NCI-H2107 (cell line): Measurements from ENCODE around the gene ADGRV1.
"Not testable (repeated sequence)": the region's sequence is repeated elsewhere in the genome, so short reads cannot be mapped to it uniquely, and the experiment has no call there.

Experiments used
- DNase-seq: peaks from one replicate; lab custom pipeline; 2025; lab: John Stamatoyannopoulos, UW

Gene ADGRV1

DNA sequence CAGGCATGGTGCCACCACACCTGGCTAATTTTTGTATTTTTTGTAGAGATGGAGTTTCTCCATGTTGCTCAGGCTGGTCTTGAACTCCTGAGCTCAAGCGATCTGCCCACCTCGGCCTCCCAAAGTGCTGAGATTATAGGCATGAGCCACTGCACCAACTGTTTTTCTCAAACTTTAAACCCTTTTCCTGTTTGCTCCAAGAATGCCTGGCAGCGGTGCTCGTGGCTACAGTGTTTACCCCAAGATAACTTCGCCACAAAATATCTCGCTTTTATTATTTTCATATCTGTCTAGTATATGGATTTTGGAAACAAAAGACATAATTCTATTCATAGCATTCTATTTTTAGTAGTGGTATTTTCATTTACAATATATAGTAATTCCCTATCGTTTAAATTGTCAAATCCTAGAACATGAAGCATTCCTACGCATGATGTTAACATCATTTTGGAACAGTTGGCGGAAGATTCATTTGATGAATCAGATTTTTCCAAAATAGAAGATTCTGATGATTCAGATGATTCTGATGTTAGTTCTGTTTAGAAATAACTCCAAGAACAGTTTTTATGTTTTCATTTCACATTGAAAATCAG is 504.6 kb downstream of the ADGRV1 start:
- DNase-seq = not testable (repeated sequence)

DNA sequence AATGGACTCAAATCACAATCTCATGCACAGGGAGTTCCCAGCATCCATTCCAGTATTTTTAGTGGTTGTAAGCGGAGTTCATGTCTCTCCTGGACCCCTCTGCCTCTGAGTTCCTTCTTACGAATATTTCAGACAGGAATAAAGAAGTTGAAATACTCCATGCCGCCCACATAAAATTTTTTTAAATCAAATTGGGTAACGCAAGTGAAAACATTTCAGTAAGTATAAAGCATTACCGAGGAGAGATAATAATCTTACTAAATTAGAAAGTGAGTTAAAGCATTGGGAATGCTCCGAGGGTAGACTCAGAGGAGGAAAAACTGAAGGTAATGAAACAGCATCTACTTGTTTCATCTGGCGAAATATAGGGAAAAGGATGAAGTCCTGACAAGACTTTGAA is 506.9 kb downstream of the ADGRV1 start:
- DNase-seq = no peak

DNA sequence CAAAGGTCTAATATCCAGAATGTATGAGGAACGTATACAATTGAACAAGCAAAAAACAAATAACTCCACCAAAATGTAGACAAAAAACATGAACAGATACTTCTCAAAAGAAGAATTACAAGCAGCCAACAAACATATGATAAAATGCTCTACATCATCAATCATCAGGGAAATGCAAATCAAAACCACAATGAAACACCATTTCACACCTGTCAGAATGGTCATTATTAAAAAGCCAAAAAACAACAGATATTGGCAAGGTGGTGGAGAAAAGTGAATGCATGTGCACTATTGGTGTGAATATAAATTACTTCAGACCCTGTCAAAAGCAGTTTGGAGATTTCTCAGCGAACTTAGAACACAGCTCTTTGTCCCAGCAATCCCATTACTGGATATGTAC is 510.8 kb downstream of the ADGRV1 start:
- no peak for DNase-seq

DNA sequence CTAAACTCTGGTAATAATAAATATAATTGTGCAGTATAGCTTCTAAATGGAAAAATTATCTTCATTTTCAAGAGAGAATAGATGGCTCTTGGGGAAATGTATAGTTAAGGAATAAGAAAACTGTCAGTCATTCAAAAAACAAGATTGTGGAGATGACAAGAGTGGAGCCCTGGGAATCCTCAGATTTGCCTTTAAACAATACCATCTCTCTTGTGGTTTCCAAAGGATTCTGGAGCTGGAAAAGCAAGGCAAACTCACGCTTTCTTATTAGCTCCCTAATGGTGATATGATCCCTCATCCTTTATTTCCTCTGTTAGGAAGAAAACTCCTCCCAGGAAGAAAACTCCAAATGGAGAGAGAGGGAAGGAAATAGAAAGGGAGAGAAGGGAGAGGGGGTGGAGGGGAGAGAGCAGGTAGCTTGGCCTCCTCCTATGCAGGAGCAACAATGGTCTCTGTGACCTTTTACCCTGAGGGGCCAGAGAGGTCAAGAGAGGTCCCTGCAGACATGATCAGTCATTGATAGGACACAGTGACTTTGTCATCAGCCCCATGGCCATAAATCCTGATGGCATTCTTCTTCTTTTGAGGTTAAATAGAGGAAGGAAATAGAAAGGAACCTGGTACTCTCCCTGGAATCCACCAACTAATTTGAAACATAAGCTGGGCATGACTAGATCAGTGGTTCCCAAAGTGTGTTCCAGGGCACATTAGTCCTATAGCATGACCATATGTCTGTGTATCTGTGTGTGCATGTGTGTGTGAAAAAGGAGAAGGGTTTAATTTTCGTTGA is 512.4 kb downstream of the ADGRV1 start:
- DNase-seq = no peak

DNA sequence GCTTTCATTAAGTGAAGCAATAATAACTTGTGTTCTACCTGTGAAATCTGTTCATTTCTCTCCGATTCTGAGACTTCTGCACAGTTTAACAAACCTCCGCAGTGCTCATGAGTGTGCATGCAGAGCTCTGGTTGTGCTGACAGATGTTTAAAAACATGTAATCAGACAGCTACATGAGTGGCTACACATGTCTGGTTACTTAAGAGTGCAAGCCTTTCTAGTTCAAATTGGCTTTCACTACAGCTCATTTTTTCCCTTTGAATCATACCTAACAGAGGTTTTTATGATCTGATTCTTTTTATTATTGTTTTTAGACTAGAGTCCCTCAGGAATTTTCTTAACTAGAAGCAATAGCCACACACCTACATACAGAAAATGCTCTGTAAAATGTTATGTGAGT is 514.3 kb downstream of the ADGRV1 start:
- DNase-seq = no peak

DNA sequence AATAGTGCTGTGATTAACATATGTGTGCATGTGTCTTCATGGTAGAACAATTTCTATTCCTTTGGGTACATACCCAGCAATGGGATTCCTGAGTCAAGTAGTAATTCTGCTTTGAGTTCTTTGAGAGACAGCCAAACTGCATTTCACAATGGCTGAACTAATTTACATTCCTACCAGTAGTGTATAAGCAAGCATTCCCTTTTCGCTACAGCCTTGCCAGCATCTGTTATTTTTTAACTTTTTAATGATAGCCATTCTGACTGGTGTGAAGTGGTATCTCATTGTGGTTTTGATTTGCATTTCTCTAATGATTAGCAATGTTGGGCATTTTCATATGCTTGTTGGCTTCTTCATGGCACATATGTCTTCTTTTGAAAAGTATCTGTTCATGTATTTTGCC is 516.0 kb downstream of the ADGRV1 start:
- DNase-seq = no peak

DNA sequence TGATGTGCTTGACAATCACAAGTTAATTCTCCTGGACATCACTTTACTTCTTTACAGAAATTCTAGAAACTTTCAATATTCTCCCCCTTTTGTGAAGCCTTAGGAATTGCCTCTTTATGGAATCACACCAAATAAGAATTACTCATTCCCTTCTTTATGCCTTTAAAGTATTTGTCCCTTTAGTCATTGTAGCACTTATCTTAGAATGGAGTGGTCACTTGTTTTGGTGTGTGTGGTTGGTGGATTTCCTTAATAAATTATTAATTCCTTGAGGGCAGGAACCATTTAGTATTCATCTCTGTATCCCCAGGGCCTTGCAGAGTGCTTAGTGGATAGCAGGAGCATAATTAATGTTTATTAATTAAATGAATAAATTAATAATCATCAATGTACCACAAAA is 517.5 kb downstream of the ADGRV1 start:
- DNase-seq = no peak

DNA sequence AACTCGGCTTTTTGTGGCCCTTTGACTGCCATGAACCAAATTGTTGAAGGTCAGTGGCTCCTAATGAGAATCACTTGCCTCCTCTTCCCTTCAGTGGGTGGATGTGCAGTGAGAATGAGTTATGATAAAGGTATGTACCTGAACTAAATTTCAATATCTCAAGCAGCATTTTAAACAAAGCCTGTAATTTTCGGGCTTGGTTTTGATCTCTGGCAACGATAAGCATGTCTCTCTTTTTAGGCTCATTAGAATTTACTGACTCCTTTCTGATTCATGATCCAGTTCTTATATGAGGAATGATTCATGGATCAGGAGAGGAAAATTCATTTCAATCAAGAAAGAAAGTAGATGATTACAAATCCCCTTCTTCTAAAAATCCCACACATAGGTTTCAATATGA is 519.0 kb downstream of the ADGRV1 start:
- DNase-seq = no peak

DNA sequence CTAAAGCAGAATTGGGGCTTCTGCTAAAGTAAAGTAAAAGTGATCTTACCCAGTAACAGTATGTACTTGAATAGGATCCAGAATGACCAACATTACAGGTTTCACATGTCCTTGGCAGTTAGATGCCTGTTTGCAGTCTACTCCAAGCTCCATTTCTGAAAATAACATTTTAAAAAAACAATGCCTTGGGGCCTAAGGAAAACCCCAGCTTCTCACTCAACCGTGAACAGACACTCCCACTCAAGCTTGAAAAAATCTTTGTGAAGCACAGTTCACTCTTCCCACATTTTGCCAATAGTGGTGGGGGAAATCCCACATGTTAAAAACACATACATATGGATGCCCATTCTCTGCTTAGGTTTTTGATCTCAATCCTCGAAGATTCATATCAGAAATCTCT is 520.4 kb downstream of the ADGRV1 start:
- DNase-seq = no peak

DNA sequence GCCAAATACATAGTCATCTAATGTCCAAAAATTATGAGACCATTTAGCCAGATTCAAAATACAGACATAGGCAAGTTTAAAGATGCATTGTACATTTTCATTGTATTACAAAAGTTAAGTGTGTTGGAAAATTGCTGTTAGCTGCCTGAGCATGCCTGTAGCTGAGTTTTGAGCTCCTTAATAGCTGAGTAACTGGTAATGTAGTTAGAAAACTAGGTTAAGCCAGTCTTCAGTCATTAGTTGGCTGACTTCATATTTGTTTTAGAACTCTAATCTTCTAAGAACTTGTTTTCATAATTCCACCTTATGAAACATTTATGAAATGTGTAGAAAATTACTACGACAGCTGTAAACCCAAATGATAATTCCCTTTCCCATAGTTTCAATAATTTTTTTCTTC is 531.2 kb downstream of the ADGRV1 start:
- no peak for DNase-seq

DNA sequence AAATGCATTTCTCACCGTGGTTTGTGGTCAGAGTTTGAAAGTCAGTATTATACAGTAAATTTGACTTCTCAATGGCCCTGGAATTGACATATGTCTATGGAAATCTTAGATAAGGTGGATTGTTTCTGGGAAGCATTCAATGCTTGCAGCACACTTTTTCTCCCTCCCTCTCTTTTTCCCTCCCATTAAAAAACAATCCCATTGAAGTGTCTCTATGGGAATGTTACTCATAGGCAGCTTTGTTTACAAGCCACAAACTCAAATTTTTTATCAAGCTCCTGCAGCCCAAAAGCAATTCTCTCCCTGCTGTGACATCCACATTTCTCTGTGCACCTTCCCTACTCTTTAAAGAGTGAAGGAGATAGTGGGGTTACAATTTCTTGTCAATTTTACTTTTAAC is 532.4 kb downstream of the ADGRV1 start:
- DNase-seq = no peak

DNA sequence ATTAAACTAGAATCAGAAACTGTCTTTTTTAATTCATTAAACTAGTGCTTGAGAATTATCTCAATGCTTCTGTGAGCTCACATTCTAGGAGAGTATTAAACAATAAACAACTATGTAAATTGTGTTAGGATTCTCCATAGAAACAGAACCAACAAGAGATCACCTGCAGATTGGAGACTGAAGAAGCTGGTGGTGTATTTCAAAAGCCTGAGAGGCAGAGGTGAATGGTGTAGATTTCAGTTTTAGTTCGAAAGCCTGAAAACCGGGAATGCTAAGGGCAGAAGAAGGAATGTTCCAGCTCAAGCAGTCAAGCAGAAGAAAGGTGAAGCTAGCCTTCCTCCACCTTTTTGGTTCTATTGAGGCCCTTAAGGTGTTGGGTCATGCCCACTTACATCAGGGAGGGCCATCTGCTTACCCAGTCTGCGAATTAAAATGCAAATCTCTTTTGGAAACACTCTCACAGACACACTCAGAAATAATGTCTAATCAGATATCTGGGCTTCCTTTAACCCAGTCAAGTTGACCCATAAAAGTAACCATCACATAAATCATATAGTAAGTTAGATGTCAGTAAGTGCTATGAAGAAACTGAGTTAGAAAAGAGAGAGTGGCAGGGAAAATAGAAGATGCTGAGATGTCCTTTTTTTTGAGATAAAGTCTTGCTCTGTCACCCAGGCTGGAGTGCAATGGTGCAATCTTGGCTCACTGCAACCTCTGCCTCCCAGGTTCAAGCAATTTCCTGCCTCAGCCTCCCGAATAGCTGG is 533.1 kb downstream of the ADGRV1 start:
- DNase-seq = no peak

DNA sequence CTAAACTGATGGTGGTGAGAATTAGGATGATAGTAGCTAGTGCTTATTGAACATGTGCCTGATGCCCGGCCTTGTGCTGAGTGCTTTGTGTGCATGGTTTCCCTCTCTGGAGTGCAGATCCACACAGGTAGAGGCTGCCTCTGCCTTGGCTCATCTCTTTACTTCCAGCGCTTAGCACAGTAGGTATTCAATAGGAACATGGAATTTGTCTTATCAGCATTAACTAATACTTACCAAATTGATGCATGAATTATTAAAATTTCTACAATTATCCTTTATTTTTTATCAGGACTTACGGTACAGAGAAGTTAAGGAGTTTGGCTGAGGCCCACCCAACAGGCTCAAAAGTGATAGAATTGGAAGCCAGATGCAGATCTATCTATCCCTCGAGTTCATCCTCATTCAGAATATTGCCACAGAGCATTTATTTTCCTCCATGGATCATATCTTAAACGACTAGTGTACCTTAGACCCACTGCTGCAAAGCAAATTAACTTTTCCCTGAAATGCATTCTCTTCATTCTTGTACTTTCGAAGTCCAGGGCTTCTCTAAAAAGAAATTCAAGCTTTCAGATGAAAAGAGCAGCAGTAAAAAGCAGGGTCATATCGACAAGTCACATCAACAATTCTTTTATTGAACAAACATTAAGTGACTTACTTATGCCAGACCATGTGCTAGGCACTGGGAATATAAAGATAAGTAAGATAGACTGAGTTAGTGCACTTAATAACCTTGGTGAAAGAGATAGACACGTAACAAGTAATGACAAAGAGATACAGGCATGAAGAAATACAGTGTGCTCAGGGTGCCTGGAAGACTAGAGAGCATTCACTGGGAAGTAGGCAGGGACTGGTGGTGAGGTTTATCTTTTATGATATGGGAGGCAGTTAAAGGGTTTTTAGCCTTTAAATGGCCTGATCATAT is 534.5 kb downstream of the ADGRV1 start:
- no peak for DNase-seq

DNA sequence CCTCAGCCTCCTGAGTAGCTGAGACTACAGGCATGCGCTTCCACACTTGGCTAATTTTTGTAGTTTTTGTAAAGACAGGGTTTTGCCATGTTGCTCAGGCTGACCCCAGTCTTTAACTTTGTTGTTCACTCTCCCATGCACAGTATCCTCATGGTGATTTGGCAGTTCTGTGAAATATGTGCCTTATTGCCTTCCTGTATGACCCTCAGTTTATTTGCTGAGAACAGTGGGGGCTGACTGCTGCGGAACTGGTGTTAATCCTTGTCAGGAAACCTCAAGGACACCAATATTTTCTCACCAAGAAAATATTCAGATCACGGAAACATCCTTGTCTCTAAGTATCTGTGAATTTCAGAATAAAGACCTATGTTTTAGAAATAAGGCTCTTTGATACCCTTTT is 536.7 kb downstream of the ADGRV1 start:
- DNase-seq = no peak

DNA sequence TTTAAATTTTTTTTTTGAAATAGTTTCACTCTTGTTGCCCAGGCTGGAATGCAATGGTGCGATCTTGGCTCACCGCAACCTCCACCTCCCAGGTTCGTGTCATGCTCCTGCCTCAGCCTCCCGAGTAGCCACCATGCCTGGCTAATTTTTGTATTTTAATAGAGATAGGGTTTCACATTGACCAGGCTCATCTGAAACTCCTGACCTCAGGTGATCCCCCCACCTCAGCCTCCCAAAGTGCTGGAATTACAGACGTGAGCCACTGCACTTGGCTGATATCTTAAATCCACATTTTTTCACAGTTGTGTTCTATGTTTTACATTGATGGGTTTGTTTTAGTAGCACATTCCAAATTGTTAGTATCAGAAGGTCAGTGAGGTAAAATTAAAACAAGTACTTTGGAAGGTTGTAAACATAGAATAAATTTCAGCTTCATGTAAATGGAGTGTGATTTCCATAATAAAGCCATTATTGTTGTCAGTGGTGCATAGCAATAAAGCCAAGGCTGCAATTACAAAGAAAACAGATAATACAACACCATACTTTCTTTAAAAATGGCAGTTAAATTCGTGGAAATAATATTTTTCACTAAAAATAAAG is 537.3 kb downstream of the ADGRV1 start:
- no peak for DNase-seq

DNA sequence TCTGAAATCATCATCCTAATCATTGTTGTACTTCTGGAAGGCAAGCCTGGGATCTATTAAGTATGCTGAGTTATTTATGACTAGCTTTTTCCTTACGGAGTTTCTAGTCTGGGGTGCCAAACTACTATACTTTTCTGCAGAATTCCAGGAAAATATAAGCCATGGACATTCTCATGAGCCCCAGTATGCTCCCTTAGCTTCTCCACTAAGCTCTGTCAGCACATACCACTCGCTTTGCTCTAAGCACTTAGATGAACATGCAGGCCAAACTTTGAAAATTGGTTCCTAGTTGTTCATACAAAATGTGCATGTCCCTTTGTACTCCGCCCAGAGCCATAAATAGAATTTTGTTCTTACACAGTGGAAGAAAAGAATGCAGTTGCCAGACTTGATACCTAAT is 539.9 kb downstream of the ADGRV1 start:
- no peak for DNase-seq

DNA sequence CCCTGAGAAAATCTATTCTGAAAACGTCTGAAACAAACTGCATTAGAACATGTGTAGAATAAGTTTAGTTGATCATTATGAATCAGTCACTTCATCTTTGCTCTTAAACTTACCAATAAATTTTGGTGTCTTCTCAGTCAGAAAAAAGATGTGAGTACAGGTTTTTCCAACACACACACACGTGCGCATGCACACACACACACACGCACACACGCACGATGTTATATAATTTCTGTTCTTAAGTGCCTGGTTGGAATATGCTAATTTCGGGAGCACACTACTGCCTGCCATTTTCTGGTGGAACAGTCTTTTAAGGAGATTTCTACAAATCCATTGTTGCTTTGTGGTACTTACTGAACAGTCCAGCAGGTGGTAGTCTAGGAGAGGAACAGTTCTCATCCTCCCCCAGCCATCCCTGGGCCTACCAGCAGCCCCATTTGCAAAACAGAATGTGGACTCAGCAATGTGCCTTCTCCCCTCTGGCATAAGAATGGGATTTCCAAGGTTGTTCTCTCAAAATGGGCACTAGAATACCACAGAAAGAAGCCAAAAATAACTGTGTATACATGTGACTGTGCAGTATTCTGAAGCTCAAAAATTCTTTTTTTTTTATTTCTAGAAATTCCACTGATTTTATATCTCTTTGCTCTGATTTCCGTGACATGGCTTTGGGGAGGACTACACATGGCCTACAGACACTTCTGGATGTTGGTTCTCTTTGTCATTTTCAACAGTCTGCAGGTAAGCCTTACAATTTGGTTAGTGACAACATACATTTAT is 543.2 kb downstream of the ADGRV1 start:
- no peak for DNase-seq

DNA sequence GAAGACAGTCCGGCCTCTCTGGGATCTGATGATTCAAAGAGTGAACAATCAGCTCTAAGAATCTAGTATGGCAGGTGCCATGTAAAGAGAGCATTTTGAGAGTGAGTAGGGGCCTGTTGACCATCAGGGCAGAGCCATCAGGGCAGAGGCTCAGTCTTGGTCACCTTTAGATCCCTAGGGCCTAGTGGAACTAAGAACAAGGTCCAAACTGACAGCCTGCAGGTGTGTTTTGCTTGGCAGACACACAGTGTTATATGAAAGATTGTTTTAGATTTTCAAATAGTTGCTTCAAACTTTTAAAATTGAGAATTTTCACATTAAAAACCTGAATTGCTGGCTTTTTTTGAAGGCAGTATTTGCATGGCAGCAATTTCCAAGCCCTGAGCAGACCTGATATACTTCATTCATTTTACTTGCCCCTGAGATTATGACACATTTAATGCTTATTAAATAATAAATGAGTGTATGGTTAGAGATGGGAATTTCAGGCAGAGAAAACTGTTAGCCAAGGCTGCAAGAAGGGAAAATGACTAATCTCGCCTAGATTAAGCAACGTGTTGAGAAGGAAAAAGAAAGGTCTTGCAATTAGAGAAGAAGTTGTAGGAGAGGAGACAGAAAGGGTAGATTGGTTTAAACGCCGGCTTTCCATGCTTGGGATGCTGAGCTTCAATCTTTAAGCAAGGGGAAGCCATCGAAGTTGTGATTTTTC is 544.9 kb downstream of the ADGRV1 start:
- no peak for DNase-seq

DNA sequence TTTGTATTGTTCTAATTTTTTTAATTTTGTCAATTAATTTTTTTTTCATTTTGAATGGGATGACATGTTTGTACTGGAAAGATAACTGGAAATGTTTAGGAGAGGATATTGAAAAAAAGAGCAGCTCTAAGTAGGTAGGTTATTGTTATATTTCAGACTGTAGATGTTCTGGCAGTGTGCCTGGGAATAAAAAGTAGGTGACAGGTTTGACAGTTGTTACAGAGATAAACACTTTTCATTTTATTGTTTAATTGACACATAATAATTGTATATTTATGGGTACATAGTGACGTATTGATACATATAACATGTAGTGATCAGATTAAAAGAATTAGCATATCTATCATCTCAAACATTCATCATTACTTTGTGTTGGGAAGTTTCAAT is 545.5 kb downstream of the ADGRV1 start:
- DNase-seq = no peak

DNA sequence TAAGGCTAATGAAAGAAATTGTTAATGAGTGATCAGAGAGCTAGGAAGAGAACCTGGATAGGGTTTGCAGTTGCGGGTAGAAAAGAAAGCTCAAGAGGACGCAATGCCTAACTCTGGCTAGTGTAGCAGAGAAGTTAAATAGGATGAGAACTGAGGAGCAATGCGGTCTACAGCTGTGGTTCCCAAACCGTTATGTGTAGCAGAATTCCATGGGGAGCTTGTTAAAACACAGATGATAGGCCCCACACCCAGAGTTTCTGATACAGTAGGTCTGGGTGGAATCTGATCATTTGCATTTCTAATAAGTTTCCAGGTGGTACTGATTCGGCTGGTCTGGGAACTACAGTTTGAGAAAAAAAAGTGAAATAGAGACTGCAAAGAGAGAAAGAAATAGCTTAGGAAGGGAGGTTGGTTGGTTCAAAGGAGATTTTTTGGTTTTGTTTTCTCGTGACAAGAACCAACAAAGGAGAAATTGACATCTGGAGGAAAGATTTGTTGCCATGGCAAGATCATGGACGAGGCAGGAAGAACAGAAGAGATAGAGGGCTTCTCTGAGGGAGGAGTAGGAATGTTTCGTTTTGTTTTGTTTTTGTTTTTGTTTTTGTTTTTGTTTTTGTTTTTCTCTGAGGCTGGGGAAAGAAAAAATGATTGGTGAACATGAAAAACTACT is 548.4 kb downstream of the ADGRV1 start:
- no peak for DNase-seq
